ENCODE measurements around the gene HOXC12.

Gene HOXC12

DNA sequence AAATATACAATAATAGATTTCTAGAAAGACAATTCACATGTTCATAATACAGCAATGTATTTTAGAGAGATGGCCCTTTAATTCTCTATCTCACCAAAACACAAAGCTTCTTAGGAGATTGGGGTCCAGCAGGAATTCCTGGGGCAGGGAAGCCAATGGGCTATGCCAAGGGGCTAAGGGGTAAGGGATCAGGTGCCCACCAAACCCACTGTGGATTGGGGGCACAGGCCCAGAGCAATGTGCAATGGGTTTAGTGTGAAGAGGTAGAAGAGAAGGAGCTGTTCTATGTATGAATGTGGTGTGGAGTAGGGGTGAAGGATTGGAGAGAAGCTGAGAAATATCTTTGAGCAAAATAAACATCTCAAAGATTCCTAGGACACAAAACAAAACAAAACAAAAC, 13.5 kb upstream of the HOXC12 start:
- DNase-seq = no peak

DNA sequence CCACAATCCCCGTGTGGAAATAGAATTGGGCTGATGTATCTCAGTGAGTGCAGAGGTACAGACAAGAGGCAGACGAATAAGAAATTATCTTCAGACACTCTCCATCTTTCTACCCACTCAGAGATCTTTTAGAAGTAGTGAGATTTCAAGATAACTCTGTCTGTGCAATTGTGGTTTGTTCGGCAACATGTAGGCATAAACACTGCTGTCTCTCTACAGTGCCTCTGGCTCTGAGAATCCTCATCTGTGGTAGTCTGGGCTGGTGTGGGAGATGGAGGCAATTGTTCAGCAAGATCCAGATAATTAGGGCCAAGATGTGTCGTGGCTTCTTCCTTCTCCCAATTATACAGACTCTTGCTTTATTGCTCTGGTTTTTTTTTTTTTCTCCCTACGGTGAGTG, 13.0 kb upstream of the HOXC12 start:
- DNase-seq = no peak

DNA sequence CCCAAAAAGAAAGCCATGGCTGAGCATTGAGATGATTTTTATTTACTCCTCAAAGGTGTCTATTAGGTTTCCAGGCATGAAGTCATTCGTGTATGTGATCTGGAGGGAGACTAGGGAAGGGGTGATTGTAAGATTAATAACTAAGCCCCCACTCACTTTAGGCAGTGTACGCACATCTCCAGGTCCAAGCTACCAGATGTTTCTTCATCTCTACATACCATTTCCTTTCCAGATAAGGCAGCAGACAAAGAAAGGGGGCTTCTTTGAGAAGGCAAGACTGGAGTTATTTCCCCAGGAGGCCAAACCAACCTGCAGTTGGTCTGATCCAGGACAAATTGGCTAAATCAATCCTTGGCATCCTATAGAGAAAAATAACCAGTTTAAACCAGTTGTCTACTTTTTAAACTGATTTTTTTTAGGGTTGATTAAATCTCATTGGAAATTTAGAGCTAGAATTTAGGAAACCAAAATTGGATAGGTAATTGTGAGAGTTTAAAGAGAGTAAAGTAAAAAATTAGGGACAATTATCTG, 12.2 kb upstream of the HOXC12 start:
- DNase-seq = no peak

DNA sequence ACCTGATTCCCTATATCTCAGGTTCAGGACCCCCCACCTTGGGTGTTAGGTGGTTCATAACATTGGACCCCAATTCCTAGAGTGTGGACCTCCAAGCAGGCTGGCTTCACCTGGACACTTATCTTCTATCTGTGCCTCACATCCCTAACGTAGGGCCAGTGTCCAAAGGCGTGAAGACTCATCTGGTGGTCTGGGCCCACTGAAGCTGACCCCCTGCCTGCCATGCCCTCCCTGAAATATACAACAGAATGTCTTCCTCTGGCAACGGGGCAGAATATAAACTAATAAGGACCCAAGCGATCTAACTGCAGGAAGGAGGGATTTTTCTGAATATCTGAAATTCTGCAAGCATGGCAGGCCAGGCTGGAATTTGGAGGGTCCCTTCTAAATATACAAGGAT, 10.5 kb upstream of the HOXC12 start:
- DNase-seq = no peak

DNA sequence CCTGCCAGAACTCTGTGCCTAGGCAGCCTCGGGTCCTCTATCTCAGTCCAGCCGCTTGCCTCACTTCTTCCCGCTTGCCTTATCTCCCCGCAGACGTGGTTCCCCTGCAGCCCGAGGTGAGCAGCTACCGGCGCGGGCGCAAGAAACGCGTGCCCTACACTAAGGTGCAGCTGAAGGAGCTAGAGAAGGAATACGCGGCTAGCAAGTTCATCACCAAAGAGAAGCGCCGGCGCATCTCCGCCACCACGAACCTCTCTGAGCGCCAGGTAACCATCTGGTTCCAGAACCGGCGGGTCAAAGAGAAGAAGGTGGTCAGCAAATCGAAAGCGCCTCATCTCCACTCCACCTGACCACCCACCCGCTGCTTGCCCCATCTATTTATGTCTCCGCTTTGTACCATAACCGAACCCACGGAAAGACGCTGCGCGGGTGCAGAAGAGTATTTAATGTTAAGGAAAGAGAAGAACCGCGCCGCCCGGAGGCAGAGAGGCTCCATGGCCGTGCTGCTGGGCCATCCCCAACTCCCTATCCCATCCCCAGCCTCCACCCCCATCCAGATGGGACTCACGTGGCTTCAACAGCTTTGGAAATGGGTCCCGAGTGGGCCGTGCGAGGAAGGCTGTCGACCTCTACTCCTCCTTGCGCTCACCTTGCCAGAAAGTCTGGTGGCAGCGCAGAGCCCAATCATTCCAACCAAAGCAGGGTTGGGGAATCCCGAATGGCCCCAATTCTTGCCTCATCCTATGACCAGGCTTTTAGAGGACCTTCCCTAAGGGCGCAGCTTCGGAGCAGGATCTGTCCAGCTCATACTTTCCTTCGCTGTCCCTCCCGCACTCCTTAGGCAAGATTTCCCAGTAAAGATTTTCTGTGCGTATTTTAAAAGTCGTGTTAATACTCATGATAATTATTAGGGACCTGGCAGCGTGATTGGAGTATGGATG, 9.5 kb upstream of the HOXC12 start:
- DNase-seq = no peak

DNA sequence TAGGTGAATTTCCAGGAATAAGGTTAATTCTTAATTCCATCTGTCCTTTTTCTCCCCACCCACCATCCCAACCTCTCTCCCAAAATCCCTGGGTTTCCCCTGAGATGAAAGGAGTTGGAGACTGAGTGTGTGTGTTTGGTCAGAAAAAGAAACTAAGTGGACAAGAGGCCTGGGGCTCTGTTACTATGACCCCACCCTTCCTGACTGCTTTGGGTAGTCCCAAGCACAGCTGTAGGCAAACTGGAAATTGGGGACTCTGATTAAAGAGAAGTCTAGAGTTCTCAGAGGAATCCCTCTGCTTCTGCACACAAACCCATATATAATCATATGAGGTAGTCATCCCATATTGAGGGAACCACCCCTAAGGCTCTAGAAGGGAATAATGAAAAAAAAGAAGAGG, 7.0 kb upstream of the HOXC12 start:
- no peak for DNase-seq

DNA sequence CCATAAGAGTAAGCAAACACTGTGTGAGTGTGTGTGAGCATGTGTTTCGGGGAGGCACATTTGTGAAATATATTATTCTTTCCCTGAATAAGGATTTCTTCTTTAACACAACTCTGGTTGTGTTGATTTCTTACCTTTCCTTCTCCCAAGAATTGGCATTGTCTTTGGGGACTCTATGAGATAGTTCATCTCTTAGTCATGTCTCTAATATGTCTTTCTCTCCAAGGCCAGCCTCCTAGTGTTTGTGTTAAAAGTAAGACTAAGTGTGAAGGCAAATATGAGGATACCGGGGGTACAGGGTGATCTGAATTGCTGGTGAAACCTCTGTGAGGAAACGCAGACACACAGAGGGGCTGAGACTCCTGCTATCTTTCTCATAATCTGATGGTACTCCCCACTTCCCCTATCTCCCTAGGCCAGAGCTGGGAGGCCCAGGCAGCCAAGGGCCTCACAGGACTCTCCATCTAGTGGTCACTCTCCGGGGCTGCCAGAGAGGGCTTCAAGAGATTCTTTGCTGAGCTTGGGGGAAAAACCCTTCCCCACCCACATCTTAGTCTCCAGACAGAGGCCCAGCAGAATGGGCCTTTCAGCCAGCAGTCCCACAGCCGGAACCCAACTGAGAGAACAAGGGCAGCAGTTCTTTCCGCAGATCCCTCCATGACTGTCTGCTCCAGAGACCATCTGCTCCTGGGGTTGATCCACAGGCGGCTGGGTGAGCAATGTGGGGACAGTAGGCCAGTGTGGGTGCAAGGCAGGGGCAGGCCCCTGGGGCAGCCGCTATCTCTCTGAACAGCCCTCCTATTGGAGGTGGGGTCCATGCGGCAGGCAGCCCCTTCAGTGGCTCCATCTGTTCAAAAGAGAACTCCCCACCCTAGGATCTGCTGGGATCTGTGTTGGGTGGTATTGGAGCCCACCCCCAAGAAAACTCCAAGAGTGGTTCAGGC, 5.8 kb upstream of the HOXC12 start:
- DNase-seq = no peak

DNA sequence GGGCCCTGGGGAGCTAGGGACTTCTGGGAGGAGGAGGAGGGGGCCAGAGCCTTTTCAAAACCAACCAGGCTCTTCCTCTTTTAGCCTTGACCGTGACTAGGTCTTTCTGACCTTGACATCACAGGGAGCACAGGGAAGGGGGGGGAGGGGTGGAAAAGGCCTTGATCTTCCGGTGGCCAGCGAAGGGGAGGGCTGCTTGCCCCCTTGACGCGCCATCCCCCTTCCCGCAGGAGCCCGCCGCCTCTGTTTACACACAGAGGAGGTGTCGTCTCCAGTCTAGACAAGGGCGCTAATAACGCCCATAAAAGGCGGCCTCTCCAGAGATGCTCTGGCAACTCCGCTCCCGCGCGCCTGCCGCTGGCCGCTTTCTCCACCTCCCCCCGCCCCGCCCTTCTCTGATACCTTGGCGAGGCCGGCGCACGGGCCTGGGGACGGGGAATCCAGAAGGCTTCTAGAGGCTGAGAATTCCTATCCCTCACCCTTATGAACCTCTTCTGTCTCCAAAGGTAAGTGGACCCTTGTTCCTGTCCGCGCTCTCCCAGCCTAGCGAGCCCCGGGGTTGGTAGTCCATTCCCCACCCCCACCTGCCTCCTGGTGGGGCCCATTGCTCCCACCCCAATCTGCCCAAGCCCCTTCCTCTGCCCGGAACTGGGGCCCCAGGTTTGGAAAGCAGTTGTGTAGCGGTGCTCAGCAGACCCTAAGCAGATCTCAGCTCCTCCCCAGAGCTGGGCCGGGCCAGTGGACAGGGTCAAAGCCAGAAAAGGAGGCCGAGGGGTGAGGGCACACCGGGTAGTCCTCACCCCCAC, 4.9 kb upstream of the HOXC12 start:
- no peak for DNase-seq

DNA sequence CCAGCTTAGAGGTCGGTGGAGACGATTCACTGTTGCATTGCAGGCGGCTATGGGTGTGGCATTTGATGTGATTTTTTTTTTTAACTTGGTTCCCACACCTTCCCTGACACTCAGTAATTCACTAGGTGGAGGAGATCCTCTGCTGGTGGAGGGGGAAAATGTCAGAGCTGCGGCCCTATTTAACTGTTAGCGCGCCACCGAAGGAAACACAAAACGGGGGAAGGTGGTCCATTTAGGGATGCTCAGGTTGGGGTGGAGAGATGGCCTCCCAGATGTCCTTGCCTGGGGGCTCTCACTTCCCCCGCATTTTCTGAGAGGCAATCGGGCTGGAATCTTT, 4.3 kb upstream of the HOXC12 start:
- DNase-seq = no peak

DNA sequence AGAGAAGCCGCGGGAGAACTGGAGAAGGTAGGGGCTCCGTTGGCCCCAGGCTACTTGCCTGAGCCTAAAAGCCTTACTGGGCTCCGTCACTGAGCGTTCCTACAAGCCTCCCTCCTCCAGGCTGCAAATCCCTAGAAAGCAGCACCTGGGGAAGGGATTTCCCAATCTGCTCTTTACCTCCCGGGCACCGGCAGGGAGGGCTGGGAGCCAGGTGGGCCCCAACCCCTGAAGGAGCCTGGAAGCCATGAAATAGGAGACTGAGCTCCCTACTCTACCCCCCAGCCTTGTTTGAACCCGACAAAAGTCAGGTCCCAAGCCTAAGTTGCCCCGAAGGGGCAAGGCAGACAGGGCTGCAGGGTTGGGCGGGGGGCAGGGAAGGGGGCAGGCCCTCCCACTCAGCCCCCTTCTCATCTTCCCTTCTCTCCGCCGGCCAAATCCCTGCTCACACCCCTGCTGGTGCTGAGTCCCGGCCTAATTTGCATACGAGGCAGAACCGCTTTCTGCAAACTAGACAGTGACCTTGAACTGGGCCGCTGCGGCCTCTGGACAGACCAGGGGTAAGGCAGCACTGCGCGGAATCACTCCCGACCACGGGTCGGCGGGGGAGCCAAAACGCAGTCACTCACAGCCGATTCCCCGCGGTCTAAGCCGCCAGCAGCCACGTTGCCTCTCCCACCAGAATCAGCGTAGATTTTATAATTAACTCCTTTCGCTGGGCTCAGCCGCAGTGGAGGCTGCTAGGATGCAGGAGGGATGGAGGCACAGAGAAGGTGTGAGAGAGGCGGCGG, 3.7 kb upstream of the HOXC12 start:
- no peak for DNase-seq

DNA sequence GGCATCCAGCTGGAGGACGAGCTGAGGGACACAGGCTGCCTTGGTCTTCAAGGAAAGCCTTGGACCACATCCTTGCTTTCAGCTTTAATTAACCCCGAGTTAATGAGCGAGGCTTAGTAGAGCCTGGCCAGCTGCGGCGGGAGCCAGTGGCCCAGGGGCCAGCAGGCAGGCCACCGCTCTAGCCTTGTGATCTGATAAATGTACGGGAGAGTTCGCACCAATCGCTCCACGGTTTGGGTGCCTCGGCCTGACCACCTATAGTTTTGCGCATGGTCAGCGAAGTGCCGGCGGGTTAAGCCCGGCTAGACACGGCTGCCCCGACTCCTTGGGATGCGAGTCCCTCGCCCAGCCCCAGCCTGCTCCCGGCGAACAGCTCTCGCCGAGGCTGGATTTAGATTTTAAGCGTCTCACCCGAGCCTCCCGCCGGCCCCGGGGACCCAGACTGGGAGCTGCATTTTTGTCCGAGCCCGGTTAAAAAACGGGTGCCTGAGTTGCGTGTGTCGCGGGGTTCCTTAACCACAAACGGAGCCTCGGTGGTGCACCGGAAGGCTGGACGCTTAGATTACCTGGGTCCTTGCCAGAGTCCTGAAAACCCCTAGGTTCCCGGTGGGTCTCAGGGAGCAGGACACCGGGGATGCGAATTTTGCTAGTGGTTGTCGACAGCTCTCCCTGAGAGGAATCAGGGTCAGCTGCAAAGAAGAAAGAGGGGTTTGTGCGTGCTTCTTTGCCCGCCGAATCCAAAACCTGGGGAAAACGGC, 2.9 kb upstream of the HOXC12 start:
- DNase-seq = no peak

DNA sequence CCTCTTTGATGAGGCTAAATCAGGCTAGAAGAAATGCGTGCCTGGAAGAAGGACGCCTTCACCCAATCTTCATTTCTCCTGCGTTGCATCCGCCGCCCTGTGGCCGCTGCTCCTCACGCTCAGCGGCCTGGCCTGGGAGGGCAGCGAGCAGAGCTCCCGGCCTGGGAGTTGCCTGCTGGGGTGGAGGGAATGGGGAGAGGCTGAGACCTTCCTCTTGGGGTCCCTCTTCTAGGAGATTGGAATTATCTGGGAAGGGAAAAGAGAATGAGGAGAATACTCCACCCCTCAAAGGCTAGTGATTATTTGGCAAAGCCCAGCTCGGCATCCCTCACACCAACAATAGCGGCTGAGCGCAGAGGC, 2.4 kb upstream of the HOXC12 start:
- no peak for DNase-seq

DNA sequence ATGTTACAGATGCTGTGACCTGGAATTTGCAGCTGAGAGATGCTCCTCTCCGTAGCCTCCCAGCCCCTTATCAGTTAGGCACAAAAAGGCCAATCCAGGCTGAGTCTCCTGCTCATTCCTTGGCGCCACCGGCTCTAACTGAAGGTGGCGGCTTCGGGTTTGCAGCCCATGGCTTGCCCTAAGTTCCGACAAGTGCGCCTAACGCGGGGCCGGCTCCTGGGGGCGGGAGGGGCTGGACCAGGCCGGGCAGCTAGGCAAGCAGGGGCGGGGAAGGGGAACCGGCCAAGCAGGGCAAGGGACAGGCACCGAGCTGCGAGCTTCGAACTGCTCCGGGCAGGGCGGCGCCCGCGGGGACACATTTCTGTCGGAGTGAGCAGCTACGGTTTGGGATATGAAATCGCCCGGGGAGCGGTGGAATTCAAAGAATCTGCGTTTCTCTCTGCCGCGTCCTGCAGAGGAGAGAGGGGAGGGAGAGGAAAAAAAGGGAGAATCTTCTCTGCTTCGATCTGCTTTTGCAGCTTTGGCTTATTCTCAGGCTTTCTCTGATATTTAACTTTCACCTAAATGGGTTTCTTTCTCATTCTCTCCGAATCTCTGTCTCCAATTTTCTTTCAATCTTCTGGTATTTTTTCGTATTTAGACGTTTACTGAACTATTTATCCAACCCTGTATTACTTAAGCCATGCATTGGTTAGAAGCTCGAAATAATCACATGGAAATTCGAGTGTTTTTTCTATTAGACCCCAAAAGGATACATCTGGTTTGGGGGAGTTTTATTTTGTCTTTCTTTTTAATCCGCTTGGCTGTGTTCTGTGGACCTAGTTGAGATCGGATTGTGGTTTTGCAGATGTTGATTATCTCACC, 1.6 kb upstream of the HOXC12 start:
- no peak for DNase-seq

DNA sequence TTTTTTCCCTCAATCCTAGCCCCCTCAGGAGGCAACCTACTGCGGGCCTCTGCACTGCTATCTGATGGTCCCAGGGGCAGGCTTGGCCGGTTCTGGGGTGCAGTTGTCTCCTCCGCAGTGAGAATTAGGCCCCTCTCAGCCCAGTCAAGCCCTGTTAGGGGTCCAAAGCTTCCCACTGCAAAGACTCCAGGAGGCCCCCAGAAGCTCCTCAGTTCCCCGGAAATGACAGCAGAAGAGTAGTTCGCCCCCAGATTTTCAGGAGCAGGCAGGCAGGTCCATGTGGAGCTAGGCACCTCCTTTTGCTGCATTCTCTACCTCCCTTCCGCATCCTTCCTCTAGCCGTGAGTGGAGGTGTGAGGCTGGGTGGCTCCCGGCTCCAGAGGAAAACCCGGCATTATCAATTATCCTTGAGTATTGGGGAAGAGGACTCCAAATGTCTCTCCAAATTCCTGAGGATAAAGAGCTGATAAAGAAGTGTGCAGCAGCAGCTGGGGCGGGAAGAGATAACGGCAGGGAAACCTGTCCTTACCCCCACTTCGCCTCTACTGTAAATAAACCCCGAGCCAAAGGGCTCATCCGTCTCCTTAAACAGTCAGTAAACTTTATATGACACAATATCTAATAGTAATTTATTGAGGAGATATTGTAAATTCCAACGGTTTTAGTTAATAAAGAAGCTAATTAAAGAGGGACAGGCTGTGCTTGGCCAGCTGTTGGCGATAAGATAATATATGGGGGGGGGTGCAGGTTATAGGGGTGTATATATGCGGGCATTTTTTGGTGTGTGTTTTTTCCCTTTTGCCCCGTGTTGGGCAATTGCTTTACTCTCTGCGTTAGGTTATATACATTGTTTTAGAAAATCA, 641 bp upstream of the HOXC12 start:
- DNase-seq = no peak

DNA sequence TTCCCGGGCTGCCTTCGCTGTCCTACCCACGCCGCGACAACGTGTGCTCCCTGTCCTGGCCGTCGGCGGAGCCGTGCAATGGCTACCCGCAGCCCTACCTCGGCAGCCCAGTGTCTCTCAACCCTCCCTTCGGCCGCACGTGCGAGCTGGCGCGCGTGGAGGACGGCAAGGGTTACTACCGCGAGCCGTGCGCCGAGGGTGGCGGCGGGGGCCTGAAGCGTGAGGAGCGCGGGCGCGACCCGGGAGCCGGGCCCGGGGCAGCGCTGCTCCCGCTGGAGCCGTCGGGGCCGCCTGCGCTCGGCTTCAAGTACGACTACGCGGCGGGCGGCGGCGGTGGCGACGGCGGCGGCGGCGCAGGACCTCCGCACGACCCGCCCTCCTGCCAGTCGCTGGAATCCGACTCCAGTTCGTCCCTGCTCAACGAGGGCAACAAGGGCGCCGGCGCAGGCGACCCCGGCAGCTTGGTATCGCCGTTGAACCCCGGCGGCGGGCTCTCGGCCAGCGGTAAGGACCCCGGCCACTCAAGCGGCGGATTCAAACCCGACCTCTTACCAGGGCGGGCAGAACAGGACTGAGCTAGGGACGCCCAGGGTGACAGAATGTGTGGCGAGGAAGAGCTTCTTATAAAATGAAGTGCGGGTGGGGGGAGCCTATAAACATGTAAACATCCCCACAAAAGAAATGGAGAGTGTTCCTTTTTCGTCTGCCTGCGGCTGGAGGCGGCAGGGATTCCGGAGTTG, 503 bp downstream of the HOXC12 start:
- DNase-seq = no peak

DNA sequence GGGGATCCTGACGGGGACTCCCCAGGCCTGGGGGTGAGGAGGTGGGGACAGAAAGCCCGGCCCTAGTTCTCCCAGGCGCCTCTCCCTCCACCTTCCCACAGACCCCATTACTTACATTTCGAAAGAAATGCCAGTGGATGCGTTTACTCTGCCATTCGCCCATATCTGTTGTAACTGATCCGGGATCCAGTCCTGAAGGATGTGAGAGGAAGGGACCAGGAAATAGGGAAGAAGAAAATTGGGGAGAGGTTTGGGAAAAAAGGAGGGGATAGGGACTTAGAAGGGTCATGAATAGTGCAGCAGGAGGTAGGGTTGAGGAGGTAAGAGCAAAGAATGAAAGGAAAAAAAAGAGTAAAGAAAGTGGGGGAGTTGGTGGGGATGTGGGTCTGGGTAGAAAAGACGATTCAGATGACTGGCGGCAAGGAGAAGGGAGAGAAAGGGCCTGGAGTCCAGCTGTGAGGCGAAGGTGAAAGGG, 1.1 kb downstream of the HOXC12 start:
- DNase-seq = no peak

DNA sequence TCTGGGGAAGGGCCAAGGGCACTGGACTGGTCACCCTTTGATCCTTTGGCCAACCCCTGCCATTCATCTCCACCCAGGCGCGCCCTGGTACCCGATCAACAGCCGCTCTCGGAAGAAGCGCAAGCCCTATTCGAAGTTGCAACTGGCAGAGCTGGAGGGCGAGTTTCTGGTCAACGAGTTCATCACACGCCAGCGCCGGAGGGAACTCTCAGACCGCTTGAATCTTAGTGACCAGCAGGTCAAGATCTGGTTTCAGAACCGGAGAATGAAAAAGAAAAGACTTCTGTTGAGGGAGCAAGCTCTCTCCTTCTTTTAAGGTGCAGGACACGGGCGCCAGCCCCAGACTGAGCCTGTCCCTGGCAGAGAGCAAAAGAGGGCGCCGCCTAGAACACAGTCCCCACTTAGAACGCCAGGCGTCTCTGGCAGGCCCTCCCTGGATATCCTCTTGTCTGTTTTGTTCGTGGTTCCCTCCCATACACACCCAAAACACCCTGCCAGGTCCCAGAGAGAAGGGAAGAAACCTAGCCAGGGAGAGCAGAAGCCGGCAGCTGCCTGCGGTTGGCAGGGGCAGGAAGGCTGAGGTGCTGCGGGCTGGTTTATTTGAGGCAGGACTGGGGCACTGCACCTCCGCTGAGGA, 1.7 kb downstream of the HOXC12 start:
- DNase-seq = no peak

All from NCI-H446 (cell line).